Mucosa of stomach (tissue), 1 donor: ENCODE data around the gene BCAP29.

Experiments
- H3K27me3 ChIP-seq: one replicate; pipeline ENCODE4 v1.7.0; 2013; ENCODE audit warnings: mild to moderate bottlenecking, low read length; ENCODE audit not compliant: control insufficient read depth, insufficient read depth
- H3K36me3 ChIP-seq: one replicate; pipeline ENCODE4 v1.7.0; 2013; ENCODE audit warnings: low read length; ENCODE audit not compliant: control insufficient read depth, insufficient read depth
- H3K4me1 ChIP-seq: one replicate; pipeline ENCODE4 v1.7.0; 2013; ENCODE audit warnings: mild to moderate bottlenecking, low read length; ENCODE audit not compliant: control insufficient read depth, insufficient read depth
- H3K4me3 ChIP-seq: one replicate; pipeline ENCODE4 v1.7.0; 2013; ENCODE audit warnings: low read length
- H3K9ac ChIP-seq: one replicate; pipeline ENCODE4 v1.7.0; 2013; ENCODE audit warnings: mild to moderate bottlenecking, low read length, moderate library complexity
- H3K9me3 ChIP-seq: one replicate; pipeline ENCODE4 v1.7.0; 2013; ENCODE audit warnings: mild to moderate bottlenecking, low read length, moderate library complexity; ENCODE audit not compliant: control insufficient read depth
- donor health status: Pancreatic carcinoma.

The BCAP29 gene

DNA sequence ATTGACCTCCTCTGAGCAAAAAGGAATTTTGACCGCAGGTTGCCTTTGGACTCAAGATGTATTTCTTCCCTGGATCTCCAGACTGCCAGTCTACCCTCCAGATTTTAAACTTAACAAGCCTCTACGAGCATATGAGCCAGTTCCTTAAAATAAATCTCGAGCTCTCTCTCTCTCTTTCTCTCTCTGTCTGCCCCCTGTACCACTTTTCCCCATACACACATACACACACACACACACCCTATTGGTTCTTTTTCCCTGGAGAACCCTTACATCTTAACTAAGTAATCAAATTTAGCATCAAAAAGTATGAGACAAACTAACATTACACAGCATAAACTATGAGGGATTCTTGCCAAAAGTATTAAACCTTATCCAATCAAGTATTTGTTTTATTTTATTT is 11.4 kb downstream of the BCAP29 start:
- no peaks in the 10 kb centered on the region for H3K4me1 ChIP-seq
- H3K9ac ChIP-seq: no peak overlapping the region
- no peaks in the 10 kb centered on the region for H3K9me3 ChIP-seq
- no peak overlapping the region for H3K4me3 ChIP-seq
- H3K36me3 ChIP-seq: no peaks in the 10 kb centered on the region
- no peaks in the 10 kb centered on the region for H3K27me3 ChIP-seq

GRCh38 chr7:107592361-107593024 is 12.4 kb downstream of the BCAP29 start:
- Histone ChIP-seq H3K27me3 (no peaks in the 10 kb centered on the region), H3K9ac (no peak overlapping the region), H3K36me3 (no peaks in the 10 kb centered on the region), H3K4me3 (no peak overlapping the region), H3K4me1 (no peaks in the 10 kb centered on the region), H3K9me3 (no peaks in the 10 kb centered on the region)

- Histone ChIP-seq H3K36me3 (no peaks in the 10 kb centered on the region), H3K9me3 (no peaks in the 10 kb centered on the region), H3K4me3 (no peak overlapping the region), H3K4me1 (no peaks in the 10 kb centered on the region), H3K27me3 (no peaks in the 10 kb centered on the region), H3K9ac (no peak overlapping the region)
Observed at GRCh38 chr7:107593025-107593410, 13.0 kb downstream of the BCAP29 start.

GRCh38 chr7:107594961-107595737 is 15.1 kb downstream of the BCAP29 start:
- no peaks in the 10 kb centered on the region for H3K36me3 ChIP-seq
- H3K4me3 ChIP-seq: no peak overlapping the region
- no peaks in the 10 kb centered on the region for H3K4me1 ChIP-seq
- H3K27me3 ChIP-seq: no peaks in the 10 kb centered on the region
- H3K9me3 ChIP-seq: no peaks in the 10 kb centered on the region
- no peak overlapping the region for H3K9ac ChIP-seq

GRCh38 chr7:107596881-107597581 is 17.0 kb downstream of the BCAP29 start:
- Histone ChIP-seq H3K27me3 (no peaks in the 10 kb centered on the region), H3K36me3 (no peaks in the 10 kb centered on the region), H3K9me3 (no peaks in the 10 kb centered on the region), H3K4me3 (no peak overlapping the region), H3K4me1 (no peaks in the 10 kb centered on the region), H3K9ac (no peak overlapping the region)

DNA sequence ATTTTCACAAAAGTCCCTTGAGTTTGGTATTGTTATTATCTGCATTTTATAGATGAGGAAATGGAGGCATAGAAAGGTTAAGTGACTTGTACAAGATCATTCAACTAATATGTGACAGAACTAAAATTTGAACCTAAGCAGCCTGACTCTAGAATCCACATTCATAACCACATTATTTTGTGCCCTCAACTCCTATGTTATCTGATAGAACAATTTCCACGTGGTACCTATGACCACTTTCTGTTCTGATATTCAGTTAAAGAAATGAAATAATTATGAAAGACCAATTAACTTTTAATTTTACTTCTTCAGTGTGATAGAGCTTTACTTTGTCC is 17.5 kb downstream of the BCAP29 start:
- Histone ChIP-seq H3K4me1 (no peaks in the 10 kb centered on the region), H3K9me3 (no peaks in the 10 kb centered on the region), H3K27me3 (no peaks in the 10 kb centered on the region), H3K36me3 (no peaks in the 10 kb centered on the region), H3K9ac (no peak overlapping the region), H3K4me3 (no peak overlapping the region)

- Histone ChIP-seq H3K9ac (no peak overlapping the region), H3K9me3 (no peaks in the 10 kb centered on the region), H3K4me3 (no peak overlapping the region), H3K36me3 (no peaks in the 10 kb centered on the region), H3K27me3 (no peaks in the 10 kb centered on the region), H3K4me1 (no peaks in the 10 kb centered on the region)
Observed at GRCh38 chr7:107597953-107598352, 17.9 kb downstream of the BCAP29 start.

DNA sequence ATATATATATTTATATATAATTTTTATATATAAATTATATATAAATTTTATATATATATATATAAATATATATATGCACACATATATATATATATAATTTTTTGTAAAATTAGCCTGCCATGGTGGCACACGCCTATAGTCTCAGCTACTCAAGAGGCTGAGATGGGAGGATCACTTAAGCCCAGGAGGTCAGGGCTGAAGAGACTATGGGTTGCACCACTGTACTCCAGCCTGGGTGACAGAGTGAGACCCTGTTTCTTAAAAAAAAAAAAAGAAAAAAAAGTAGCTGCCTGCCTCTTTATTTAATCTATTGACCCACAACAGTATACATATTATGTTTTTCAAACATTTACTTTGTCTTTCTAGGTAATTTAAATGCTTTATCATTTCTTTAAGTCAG is 19.2 kb downstream of the BCAP29 start:
- Histone ChIP-seq H3K9ac (no peak overlapping the region), H3K4me1 (no peaks in the 10 kb centered on the region), H3K27me3 (no peaks in the 10 kb centered on the region), H3K4me3 (no peak overlapping the region), H3K9me3 (no peaks in the 10 kb centered on the region), H3K36me3 (no peaks in the 10 kb centered on the region)

GRCh38 chr7:107600816-107601215 is 20.8 kb downstream of the BCAP29 start:
- no peaks in the 10 kb centered on the region for H3K4me1 ChIP-seq
- no peaks in the 10 kb centered on the region for H3K9me3 ChIP-seq
- H3K36me3 ChIP-seq: no peaks in the 10 kb centered on the region
- no peak overlapping the region for H3K4me3 ChIP-seq
- no peak overlapping the region for H3K9ac ChIP-seq
- H3K27me3 ChIP-seq: no peaks in the 10 kb centered on the region

DNA sequence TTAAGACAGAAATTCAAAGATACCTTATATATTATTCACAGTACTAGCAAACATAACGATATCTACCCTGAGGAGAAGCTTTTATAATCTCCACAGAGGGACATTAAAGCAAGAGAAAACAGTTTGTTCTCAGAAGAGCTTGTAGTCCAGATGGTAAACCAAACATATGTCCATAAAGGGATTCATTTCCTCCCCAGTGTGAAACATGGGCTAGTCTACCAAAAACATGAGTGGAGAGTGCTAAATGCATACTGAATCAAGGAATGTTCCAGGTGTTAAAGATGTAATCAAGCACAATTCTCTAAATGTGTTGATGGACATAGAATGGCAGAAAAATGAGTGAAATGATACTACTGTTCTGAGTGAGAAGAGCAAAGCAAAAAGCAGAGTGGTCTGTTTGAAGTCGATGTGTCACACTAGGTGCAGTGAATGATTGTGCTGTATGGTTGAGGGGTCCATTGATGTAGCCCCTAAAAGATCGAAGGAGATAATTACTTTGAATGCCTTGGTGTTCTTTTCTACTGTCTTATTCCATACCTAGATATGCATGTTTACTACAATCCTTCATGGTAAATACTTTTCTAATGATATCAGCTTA is 25.3 kb downstream of the BCAP29 start:
- Histone ChIP-seq H3K4me1 (peaks cover 4% of the 10 kb centered on the region), H3K9ac (no peak overlapping the region), H3K36me3 (no peaks in the 10 kb centered on the region), H3K4me3 (no peak overlapping the region), H3K27me3 (no peaks in the 10 kb centered on the region), H3K9me3 (no peaks in the 10 kb centered on the region)

DNA sequence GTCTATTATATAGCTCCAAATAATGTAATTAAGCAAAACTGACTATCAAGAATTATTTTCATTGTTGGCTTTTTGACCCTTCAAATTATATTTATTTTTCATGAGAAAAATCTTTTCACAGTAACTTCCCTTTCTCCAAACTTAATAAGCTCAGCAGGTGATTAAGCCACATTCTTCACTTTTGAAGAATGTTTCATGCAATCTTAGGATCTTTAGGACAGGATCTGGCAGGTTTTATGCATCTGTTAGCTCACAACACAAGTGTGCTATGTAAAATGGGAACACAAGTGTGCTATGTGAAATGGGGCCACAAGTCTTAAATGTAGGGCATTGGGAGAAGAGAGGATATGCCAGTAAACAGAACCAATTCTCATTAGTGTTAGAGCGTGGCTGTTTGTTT is 26.3 kb downstream of the BCAP29 start:
- Histone ChIP-seq H3K36me3 (no peaks in the 10 kb centered on the region), H3K4me1 (peaks cover 4% of the 10 kb centered on the region), H3K4me3 (no peak overlapping the region), H3K9me3 (no peaks in the 10 kb centered on the region), H3K27me3 (no peaks in the 10 kb centered on the region), H3K9ac (no peak overlapping the region)

GRCh38 chr7:107609811-107610261 is 29.8 kb downstream of the BCAP29 start:
- no peaks in the 10 kb centered on the region for H3K36me3 ChIP-seq
- H3K9me3 ChIP-seq: no peaks in the 10 kb centered on the region
- H3K4me1 ChIP-seq: peaks cover 4% of the 10 kb centered on the region
- no peaks in the 10 kb centered on the region for H3K27me3 ChIP-seq
- H3K4me3 ChIP-seq: no peak overlapping the region
- H3K9ac ChIP-seq: no peak overlapping the region
